A549 (cell line): ENCODE measurements around the gene TTC31.

Experiments used
- CEBPB ChIP-seq, 2 experiments: fragments of >200 bp in 1 of 2; sonication (Bioruptor Twin) in 1 of 2; formaldehyde crosslinking in 1 of 2; IDR thresholded peaks; 2 replicates each; pipeline ENCODE4 v1.6.1; 2012 to 2016
- CTCF ChIP-seq: fragments of >200 bp; sonication (Bioruptor Twin); formaldehyde crosslinking; IDR thresholded peaks from 3 replicates; pipeline ENCODE4 v1.5.1; 2016
- GATA3 ChIP-seq: IDR thresholded peaks from 2 replicates; pipeline ENCODE4 v1.6.1; 2012; ENCODE audit warnings: borderline replicate concordance
- JUN ChIP-seq, 2 experiments: fragments of >200 bp; sonication (Bioruptor Twin); formaldehyde crosslinking; IDR thresholded peaks; 2 replicates in 1 of 2; 3 replicates in 1 of 2; pipeline ENCODE4 v1.6.1; 2016 to 2017
- KDM1A ChIP-seq: fragments of 200-600 bp; sonication (generic); IDR thresholded peaks from 2 replicates; pipeline ENCODE4 v1.6.1; 2016; ENCODE audit warnings: low read depth, mild to moderate bottlenecking
- POLR2A ChIP-seq: IDR thresholded peaks from 2 replicates; pipeline ENCODE4 v1.6.1; 2012; ENCODE audit warnings: mild to moderate bottlenecking, low read length
- RCOR1 ChIP-seq: fragments of 150-350 bp; IDR thresholded peaks from 2 replicates; pipeline ENCODE4 v1.6.1; 2014; ENCODE audit warnings: antibody characterized with exemption, low read length, low read depth
- REST ChIP-seq: fragments of 200-600 bp; sonication (generic); IDR thresholded peaks from 2 replicates; pipeline ENCODE4 v1.6.1; 2016; ENCODE audit warnings: antibody characterized with exemption, mild to moderate bottlenecking, moderate library complexity
- RNF2 ChIP-seq: fragments of 200-600 bp; sonication (generic); IDR thresholded peaks from 2 replicates; pipeline ENCODE4 v1.6.1; 2016; ENCODE audit warnings: low read depth, mild to moderate bottlenecking, antibody characterized with exemption, moderate library complexity, borderline replicate concordance
- TF ChIP-seq, protein P1 (sequence below): IDR thresholded peaks from 2 replicates; pipeline ENCODE4 v1.6.1; 2012; ENCODE audit warnings: low read depth, borderline replicate concordance

DNA sequence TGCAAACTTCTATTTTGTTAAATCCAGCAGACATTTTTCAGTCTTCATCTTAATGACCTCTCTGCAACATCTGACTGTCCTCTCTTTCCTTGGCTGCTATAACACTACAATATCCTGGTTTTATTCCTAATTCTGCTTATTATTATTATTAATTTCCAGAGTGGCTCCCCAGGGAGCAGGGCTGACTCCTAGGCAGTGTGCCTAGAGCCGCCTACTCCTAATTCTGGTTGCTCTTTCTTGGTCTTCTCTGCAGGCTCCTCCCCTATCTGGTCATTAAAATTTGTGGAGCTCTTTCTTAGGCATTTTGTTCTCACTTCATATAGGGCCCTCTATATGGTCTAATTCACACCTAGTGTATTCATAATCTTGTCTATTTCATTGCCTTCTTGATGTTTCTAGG lies 60.1 kb downstream of the TTC31 start:
- no peak for TF ChIP-seq GATA3
- no peak for TF ChIP-seq RCOR1
- no peak for TF ChIP-seq POLR2A
- TF ChIP-seq, protein P1, sequence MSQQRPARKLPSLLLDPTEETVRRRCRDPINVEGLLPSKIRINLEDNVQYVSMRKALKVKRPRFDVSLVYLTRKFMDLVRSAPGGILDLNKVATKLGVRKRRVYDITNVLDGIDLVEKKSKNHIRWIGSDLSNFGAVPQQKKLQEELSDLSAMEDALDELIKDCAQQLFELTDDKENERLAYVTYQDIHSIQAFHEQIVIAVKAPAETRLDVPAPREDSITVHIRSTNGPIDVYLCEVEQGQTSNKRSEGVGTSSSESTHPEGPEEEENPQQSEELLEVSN: no peak
- no peak for TF ChIP-seq REST
- TF ChIP-seq KDM1A: no peak
- no peak for TF ChIP-seq CTCF
- TF ChIP-seq RNF2: no peak
- TF ChIP-seq CEBPB (IDR thresholded peaks at IDR 0.05): no peak
- TF ChIP-seq JUN (IDR thresholded peaks at IDR 0.05): no peak
